Natural killer cell (primary cell): Measurements from ENCODE around the gene ACVR2A. TPM values are rescaled to one million over a fixed set of nuclear protein-coding genes. Genes with fewer than 3 reads are reported as not detected.

ENCODE experiments used
- ATAC-seq, 3 donors: fragments of 150-1000 bp in 2 of 3; fragments of 200-7000 bp in 1 of 3; cut with Tn5 transposase; 1 replicate in 1 of 3; 2 replicates in 2 of 3; pipeline ENCODE4 v1.10.0; 2021; ENCODE audit warnings: mild to moderate bottlenecking in 2 of 3, moderate library complexity in 2 of 3
- DNase-seq, 2 donors: peaks; one replicate each; pipeline versions ENCODE4 v3.0.0 to v3.0.0-alpha.2; 2013 to 2021; ENCODE audit warnings: mixed read lengths in 1 of 2
- H3K27ac ChIP-seq: one replicate; pipeline ENCODE4 v1.5.1; 2013; ENCODE audit warnings: mild to moderate bottlenecking, low read length
- H3K27me3 ChIP-seq: one replicate; pipeline ENCODE4 v1.6.1; 2013; ENCODE audit warnings: low read length; ENCODE audit not compliant: control insufficient read depth, insufficient read depth
- H3K36me3 ChIP-seq: one replicate; pipeline ENCODE4 v1.6.1; 2013; ENCODE audit warnings: low read length; ENCODE audit not compliant: control insufficient read depth, insufficient read depth
- H3K4me1 ChIP-seq: one replicate; pipeline ENCODE4 v1.6.1; 2013; ENCODE audit warnings: low read length; ENCODE audit not compliant: control insufficient read depth, insufficient read depth
- H3K4me3 ChIP-seq: one replicate; pipeline ENCODE4 v1.5.1; 2013; ENCODE audit warnings: low read length
- H3K9me3 ChIP-seq: one replicate; pipeline ENCODE4 v1.6.1; 2013; ENCODE audit warnings: low read length; ENCODE audit not compliant: control insufficient read depth, insufficient read depth
- H3K27ac Mint-ChIP-seq, 2 donors: one replicate each; pipeline ENCODE4 v1.8.0; 2022; ENCODE audit warnings: mild to moderate bottlenecking in 2 of 2, mixed read lengths in 2 of 2, moderate library complexity in 1 of 2
- H3K27me3 Mint-ChIP-seq, 2 donors: one replicate each; pipeline ENCODE4 v1.8.0; 2022; ENCODE audit warnings: low read depth in 2 of 2, mixed read lengths in 2 of 2
- H3K36me3 Mint-ChIP-seq: one replicate; pipeline ENCODE4 v1.8.0; 2022; ENCODE audit warnings: mixed read lengths
- H3K4me1 Mint-ChIP-seq, 2 donors: one replicate each; pipeline ENCODE4 v1.8.0; 2022; ENCODE audit warnings: mixed read lengths in 2 of 2
- H3K4me3 Mint-ChIP-seq: one replicate; pipeline ENCODE4 v1.8.0; 2022; ENCODE audit warnings: mild to moderate bottlenecking, moderate library complexity, mixed read lengths
- H3K9me3 Mint-ChIP-seq, 2 donors: one replicate each; pipeline ENCODE4 v1.8.0; 2022; ENCODE audit warnings: mixed read lengths in 2 of 2
- WGBS: methylation state at CpG from one replicate; pipeline ENCODE4 v1.1.7; 2013; ENCODE audit warnings: missing lambda C conversion rate; ENCODE audit not compliant: insufficient coverage; 5-methylcytosine and 5-hydroxymethylcytosine counted together
- intact Hi-C: fragments of 100-400 bp; cut with micrococcal nuclease; formaldehyde crosslinking; loops from one replicate; pipeline ENCODE4 v1.14.2; 2022
- total RNA-seq, 4 donors: library from RNA; stranded (reverse); fragments of 120-200 nt in 1 of 4; gene quantifications; one replicate each; pipeline versions ENCODE4 v1.2.3 to v1.2.4, GENCODE V29; 2013 to 2022
- TF ChIP-seq, protein P1 (sequence below): fragments of 200-600 bp; IDR thresholded peaks from one replicate; pipeline ENCODE4 v1.8.0; 2022; ENCODE audit warnings: antibody characterized with exemption

ACVR2A gene
- total RNA-seq, 3 donors from 2014 or later (not counting 1 experiment from before 2014, with no cell fraction given) = 14.7 to 16.7 (median 16.2) TPM

GRCh38 chr2:147850838-147851237, 6.0 kb downstream of the ACVR2A start:
- TF ChIP-seq, protein P1, sequence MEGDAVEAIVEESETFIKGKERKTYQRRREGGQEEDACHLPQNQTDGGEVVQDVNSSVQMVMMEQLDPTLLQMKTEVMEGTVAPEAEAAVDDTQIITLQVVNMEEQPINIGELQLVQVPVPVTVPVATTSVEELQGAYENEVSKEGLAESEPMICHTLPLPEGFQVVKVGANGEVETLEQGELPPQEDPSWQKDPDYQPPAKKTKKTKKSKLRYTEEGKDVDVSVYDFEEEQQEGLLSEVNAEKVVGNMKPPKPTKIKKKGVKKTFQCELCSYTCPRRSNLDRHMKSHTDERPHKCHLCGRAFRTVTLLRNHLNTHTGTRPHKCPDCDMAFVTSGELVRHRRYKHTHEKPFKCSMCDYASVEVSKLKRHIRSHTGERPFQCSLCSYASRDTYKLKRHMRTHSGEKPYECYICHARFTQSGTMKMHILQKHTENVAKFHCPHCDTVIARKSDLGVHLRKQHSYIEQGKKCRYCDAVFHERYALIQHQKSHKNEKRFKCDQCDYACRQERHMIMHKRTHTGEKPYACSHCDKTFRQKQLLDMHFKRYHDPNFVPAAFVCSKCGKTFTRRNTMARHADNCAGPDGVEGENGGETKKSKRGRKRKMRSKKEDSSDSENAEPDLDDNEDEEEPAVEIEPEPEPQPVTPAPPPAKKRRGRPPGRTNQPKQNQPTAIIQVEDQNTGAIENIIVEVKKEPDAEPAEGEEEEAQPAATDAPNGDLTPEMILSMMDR = no peak
- H3K4me1 Mint-ChIP-seq = peaks cover 53 to 55% of the 10 kb centered on the region in 2 donors

DNA sequence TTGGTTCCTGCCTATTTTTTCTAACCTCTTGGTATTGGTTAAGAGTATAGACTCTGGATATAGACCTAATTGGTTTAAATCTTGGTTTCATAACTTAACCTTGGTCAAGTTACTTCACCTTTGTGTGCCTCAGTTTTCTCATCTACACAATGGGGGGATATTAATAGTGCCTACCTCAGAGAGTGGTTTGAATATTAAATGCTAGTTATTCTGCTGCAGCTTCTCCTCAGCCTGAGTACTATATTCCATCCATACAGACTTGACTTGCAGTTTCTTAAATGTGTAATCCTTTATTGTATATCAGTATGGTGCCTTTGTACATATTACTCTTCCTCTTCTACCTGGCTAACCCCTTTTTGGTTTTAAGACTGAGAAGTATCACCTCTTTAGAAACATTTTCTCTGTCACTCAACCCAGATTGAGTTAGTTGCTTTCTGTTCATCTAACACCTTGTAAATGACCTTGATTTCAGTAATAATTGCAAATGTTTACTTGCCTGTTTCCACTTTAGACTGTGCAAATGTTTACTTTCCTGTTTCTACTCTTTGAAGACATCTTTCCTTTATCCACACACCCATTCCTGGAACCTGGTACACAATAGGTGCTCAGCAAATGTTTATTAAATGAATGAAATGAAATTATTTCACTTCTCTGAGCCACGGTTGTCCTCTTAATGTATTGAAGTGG, 6.6 kb downstream of the ACVR2A start:
- Histone ChIP-seq H3K36me3 (no peaks in the 10 kb centered on the region), H3K9me3 (no peaks in the 10 kb centered on the region), H3K4me1 (no peaks in the 10 kb centered on the region), H3K27me3 (no peaks in the 10 kb centered on the region), H3K4me3 (no peak overlapping the region), H3K27ac (no peak overlapping the region)
- H3K4me1 Mint-ChIP-seq = peaks cover 48 to 50% of the 10 kb centered on the region in 2 donors
- ATAC-seq = no peak
- H3K4me3 Mint-ChIP-seq = no peak overlapping the region
- H3K36me3 Mint-ChIP-seq = no peaks in the 10 kb centered on the region
- TF ChIP-seq, protein P1 = no peak
- H3K27ac Mint-ChIP-seq = no peak overlapping the region
- WGBS = no CpG with 5 or more reads among the region's 1 CpG
- intact Hi-C loops = no loop called here
- H3K27me3 Mint-ChIP-seq = no peaks in the 10 kb centered on the region
- no peak for DNase-seq
- H3K9me3 Mint-ChIP-seq = no peaks in the 10 kb centered on the region

More at GRCh38 chr2:147850838-147851237, 6.0 kb downstream of the ACVR2A start:
- H3K9me3 Mint-ChIP-seq = no peaks in the 10 kb centered on the region
- no peaks in the 10 kb centered on the region for H3K36me3 ChIP-seq
- H3K4me1 ChIP-seq = no peaks in the 10 kb centered on the region
- H3K27me3 Mint-ChIP-seq = no peaks in the 10 kb centered on the region
- ATAC-seq (no peak), DNase-seq (no peak)
- H3K4me3 Mint-ChIP-seq = no peak overlapping the region
- H3K27ac ChIP-seq = no peak overlapping the region
- H3K4me3 ChIP-seq = no peak overlapping the region
- H3K9me3 ChIP-seq = no peaks in the 10 kb centered on the region
- no peaks in the 10 kb centered on the region for H3K36me3 Mint-ChIP-seq
- WGBS = 77% methylated on average over 1 of the region's 1 CpG
- intact Hi-C loops = no loop called here
- no peaks in the 10 kb centered on the region for H3K27me3 ChIP-seq
- no peak overlapping the region for H3K27ac Mint-ChIP-seq

DNA sequence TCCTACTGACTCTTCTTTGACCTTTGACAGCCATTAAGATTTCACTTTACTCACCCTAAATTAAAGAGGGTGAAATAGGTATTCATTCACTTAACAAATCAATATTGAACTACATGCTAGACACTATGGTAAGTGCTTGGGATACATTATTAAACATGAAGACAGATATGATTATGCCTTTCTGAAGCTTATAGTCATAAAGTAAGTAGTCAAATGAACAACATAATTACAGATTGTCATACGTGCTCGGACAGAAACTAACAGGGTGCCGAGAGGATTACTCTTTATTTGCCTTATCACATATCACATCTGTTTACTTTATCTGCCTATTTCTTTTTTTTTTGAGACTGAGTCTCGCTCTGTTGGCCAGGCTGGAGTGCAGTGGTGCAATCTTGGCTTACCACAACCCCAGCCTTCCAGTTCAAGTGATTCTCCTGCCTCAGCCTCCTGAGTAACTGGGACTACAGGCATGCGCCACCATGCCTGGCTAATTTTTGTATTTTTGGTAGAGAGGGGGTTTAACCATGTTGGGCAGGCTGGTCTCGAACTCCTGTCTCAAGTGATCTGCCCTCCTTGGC, 9.8 kb downstream of the ACVR2A start:
- ATAC-seq (no peak), DNase-seq (no peak)
- Histone ChIP-seq H3K4me3 (no peak overlapping the region), H3K36me3 (no peaks in the 10 kb centered on the region), H3K9me3 (no peaks in the 10 kb centered on the region), H3K27ac (no peak overlapping the region), H3K4me1 (no peaks in the 10 kb centered on the region), H3K27me3 (no peaks in the 10 kb centered on the region)
- 85% methylated on average over 6 of the region's 6 CpGs for WGBS
- no peak overlapping the region for H3K27ac Mint-ChIP-seq
- H3K4me1 Mint-ChIP-seq = peaks cover 38% of the 10 kb centered on the region in 2 donors
- no peaks in the 10 kb centered on the region for H3K27me3 Mint-ChIP-seq
- H3K9me3 Mint-ChIP-seq = no peaks in the 10 kb centered on the region
- no peak overlapping the region for H3K4me3 Mint-ChIP-seq
- TF ChIP-seq, protein P1 = no peak
- no peaks in the 10 kb centered on the region for H3K36me3 Mint-ChIP-seq
- intact Hi-C loops = no loop called here
